GM12872 (cell line): ENCODE data around the gene PFN3.

Source experiments
- CTCF ChIP-seq: IDR thresholded peaks from 3 replicates; pipeline ENCODE4 v1.5.1; 2011; ENCODE audit warnings: low read depth, mild to moderate bottlenecking, low read length, moderate library complexity; ENCODE audit not compliant: insufficient read depth

The PFN3 gene

GRCh38 chr5:177402271-177403043, 2.0 kb upstream of the PFN3 start:
- TF ChIP-seq CTCF = peak; percentile 55

GRCh38 chr5:177397875-177398390, 2.5 kb downstream of the PFN3 start:
- TF ChIP-seq CTCF = no peak

GRCh38 chr5:177396807-177397206, 3.7 kb downstream of the PFN3 start:
- TF ChIP-seq CTCF = no peak

- TF ChIP-seq CTCF = no peak
These were observed 4.4 kb downstream of the PFN3 start for GRCh38 chr5:177396078-177396477.

GRCh38 chr5:177393990-177394389, 6.5 kb downstream of the PFN3 start:
- no peak for TF ChIP-seq CTCF

GRCh38 chr5:177393206-177393765, 7.2 kb downstream of the PFN3 start:
- no peak for TF ChIP-seq CTCF

- no peak for TF ChIP-seq CTCF
These were observed 7.7 kb downstream of the PFN3 start for GRCh38 chr5:177392765-177393164.
